VCaP (cell line): ENCODE measurements around the gene CHCHD5.

Experiments used
- H3K27ac ChIP-seq: fragments of 450-650 bp; 2 replicates; pipeline ENCODE4 v1.5.1; 2017
- CTCF ChIP-seq: fragments of 450-650 bp; conservative IDR thresholded peaks from 2 replicates; pipeline ENCODE4 v1.5.1; 2017; ENCODE audit warnings: mild to moderate bottlenecking, moderate library complexity

The CHCHD5 gene

GRCh38 chr2:112636605-112637288 is 52.3 kb downstream of the CHCHD5 start:
- no peak overlapping the region for H3K27ac ChIP-seq

GRCh38 chr2:112637289-112637660 is 52.9 kb downstream of the CHCHD5 start:
- no peak overlapping the region for H3K27ac ChIP-seq
- no peak for TF ChIP-seq CTCF

More at GRCh38 chr2:112636605-112637288, 52.3 kb downstream of the CHCHD5 start:
- TF ChIP-seq CTCF: no peak
